ENCODE data around the gene SMAGP.
"Not testable (repeated sequence)": the region's sequence is repeated elsewhere in the genome, so short reads cannot be mapped to it uniquely, and the experiment has no call there.

Gene SMAGP

GRCh38 chr12:51263341-51263740 lies 6.9 kb downstream of the SMAGP start:
- no peak for DNase-seq

GRCh38 chr12:51262758-51263177 lies 7.4 kb downstream of the SMAGP start:
- DNase-seq, result no peak

GRCh38 chr12:51259600-51259999 lies 10.6 kb downstream of the SMAGP start:
- not testable (repeated sequence) for DNase-seq

- no peak for DNase-seq
Observed at GRCh38 chr12:51254536-51254935, 15.7 kb downstream of the SMAGP start.

GRCh38 chr12:51253276-51253675 lies 16.9 kb downstream of the SMAGP start:
- DNase-seq, result no peak

- no peak for DNase-seq
Observed at GRCh38 chr12:51247523-51248206, 22.6 kb downstream of the SMAGP start.

- DNase-seq, result no peak
Observed at GRCh38 chr12:51246254-51246853, 23.9 kb downstream of the SMAGP start.

GRCh38 chr12:51245476-51246253 lies 24.6 kb downstream of the SMAGP start:
- no peak for DNase-seq

- DNase-seq, result no peak
Observed at GRCh38 chr12:51244269-51244668, 25.9 kb downstream of the SMAGP start.

GRCh38 chr12:51242876-51243275 lies 27.3 kb downstream of the SMAGP start:
- DNase-seq, result no peak

- DNase-seq, result no peak
Observed at GRCh38 chr12:51242120-51242519, 28.1 kb downstream of the SMAGP start.

GRCh38 chr12:51240971-51241370 lies 29.2 kb downstream of the SMAGP start:
- no peak for DNase-seq

GRCh38 chr12:51238510-51239334 lies 31.5 kb downstream of the SMAGP start, which contains the start of gene DAZAP2:
Gene DAZAP2 (plus strand): TSS chr12:51238826. CDS start chr12:51238908, 82 bp downstream.
- DNase-seq, result peak; percentile 77

- peak; percentile 5 for DNase-seq
Observed at GRCh38 chr12:51238037-51238509, 32.1 kb downstream of the SMAGP start.

GRCh38 chr12:51234530-51234929 lies 35.7 kb downstream of the SMAGP start:
- DNase-seq, result no peak

GRCh38 chr12:51232642-51233041 lies 37.6 kb downstream of the SMAGP start:
- no peak for DNase-seq

GRCh38 chr12:51229116-51229809 lies 41.0 kb downstream of the SMAGP start:
- DNase-seq, result no peak

- DNase-seq, result no peak
Observed at GRCh38 chr12:51227962-51228361, 42.3 kb downstream of the SMAGP start.

GRCh38 chr12:51227112-51227511 lies 43.1 kb downstream of the SMAGP start:
- not testable (repeated sequence) for DNase-seq

- DNase-seq, result no peak
Observed at GRCh38 chr12:51225771-51226170, 44.4 kb downstream of the SMAGP start.

- DNase-seq, result no peak
Observed at GRCh38 chr12:51225234-51225633, 45.0 kb downstream of the SMAGP start.

GRCh38 chr12:51224625-51225024 lies 45.6 kb downstream of the SMAGP start:
- DNase-seq, result no peak
